ENCODE results near the gene ENO1. TPM values are rescaled to one million over a fixed set of nuclear protein-coding genes. Genes with fewer than 3 reads are reported as not detected.
"Not testable (repeated sequence)": the region's sequence is repeated elsewhere in the genome, so short reads cannot be mapped to it uniquely, and the experiment has no call there.

The ENO1 gene
- total RNA-seq, 2 experiments from 2014 or later = 3,008 to 3,028 TPM

- intact Hi-C loops (cut with micrococcal nuclease) = no loop called here
- CTCF ChIA-PET = interaction anchor here (0.6 to 1.4 kb wide), 3 partner anchors 97 to 114 kb away, joined by 3 to 4 read pairs (median 3); no protein-coding TSS in a partner anchor
- no peak overlapping the region for H3K4me3 Mint-ChIP-seq
- peaks cover 6% of the 10 kb centered on the region for H3K4me1 Mint-ChIP-seq (ENCODE audit: low read depth)
- POLR2A ChIA-PET = no interaction called here
- DNase-seq = no peak
- H3K27me3 Mint-ChIP-seq = no peaks in the 10 kb centered on the region
- no peaks in the 10 kb centered on the region for H3K9me3 Mint-ChIP-seq
- H3K27ac Mint-ChIP-seq = no peak overlapping the region
- H3K36me3 Mint-ChIP-seq = no peaks in the 10 kb centered on the region
These were observed 13.5 kb upstream of the ENO1 start for GRCh38 chr1:8892026-8892425.

GRCh38 chr1:8891401-8891800 lies 12.9 kb upstream of the ENO1 start:
- Mint-ChIP-seq H3K27me3 (no peaks in the 10 kb centered on the region), H3K9me3 (no peaks in the 10 kb centered on the region), H3K4me1 (ENCODE audit: low read depth) (peaks cover 6% of the 10 kb centered on the region), H3K27ac (no peak overlapping the region), H3K36me3 (no peaks in the 10 kb centered on the region), H3K4me3 (no peak overlapping the region)
- intact Hi-C loops (cut with micrococcal nuclease) = no loop called here
- POLR2A ChIA-PET = no interaction called here
- no peak for DNase-seq
- CTCF ChIA-PET = interaction anchor here (1.4 kb wide), 1 partner anchor 114 kb away, joined by 3 read pairs; no protein-coding TSS in a partner anchor

GRCh38 chr1:8889925-8890785 lies 11.7 kb upstream of the ENO1 start:
- no peak overlapping the region for H3K27ac Mint-ChIP-seq
- H3K4me1 Mint-ChIP-seq (ENCODE audit: low read depth) = peaks cover 6% of the 10 kb centered on the region
- intact Hi-C loops (cut with micrococcal nuclease) = no loop called here
- no peaks in the 10 kb centered on the region for H3K9me3 Mint-ChIP-seq
- no peak overlapping the region for H3K4me3 Mint-ChIP-seq
- ChIA-PET POLR2A (interaction anchor here (0.6 kb wide), 1 partner anchor 9 kb away, joined by 3 read pairs; no protein-coding TSS in a partner anchor), CTCF (no interaction called here)
- no peak for DNase-seq
- no peaks in the 10 kb centered on the region for H3K36me3 Mint-ChIP-seq
- H3K27me3 Mint-ChIP-seq = no peaks in the 10 kb centered on the region

GRCh38 chr1:8889103-8889846 lies 10.8 kb upstream of the ENO1 start:
- ChIA-PET CTCF (no interaction called here), POLR2A (no interaction called here)
- no peaks in the 10 kb centered on the region for H3K9me3 Mint-ChIP-seq
- intact Hi-C loops (cut with micrococcal nuclease) = no loop called here
- no peaks in the 10 kb centered on the region for H3K36me3 Mint-ChIP-seq
- H3K4me1 Mint-ChIP-seq (ENCODE audit: low read depth) = peaks cover 4% of the 10 kb centered on the region
- H3K27me3 Mint-ChIP-seq = no peaks in the 10 kb centered on the region
- DNase-seq = no peak
- H3K4me3 Mint-ChIP-seq = no peak overlapping the region
- H3K27ac Mint-ChIP-seq = no peak overlapping the region

GRCh38 chr1:8886589-8886988 lies 8.1 kb upstream of the ENO1 start:
- no peaks in the 10 kb centered on the region for H3K27me3 Mint-ChIP-seq
- no peaks in the 10 kb centered on the region for H3K9me3 Mint-ChIP-seq
- H3K27ac Mint-ChIP-seq = no peak overlapping the region
- DNase-seq = no peak
- ChIA-PET CTCF (interaction anchor here (0.9 kb wide), 1 partner anchor 38 kb away, joined by 3 read pairs; no protein-coding TSS in a partner anchor), POLR2A (interaction anchor here (1.0 kb wide), 1 partner anchor 21 kb away, joined by 3 read pairs; no protein-coding TSS in a partner anchor)
- no peaks in the 10 kb centered on the region for H3K36me3 Mint-ChIP-seq
- no peaks in the 10 kb centered on the region for H3K4me1 Mint-ChIP-seq (ENCODE audit: low read depth)
- H3K4me3 Mint-ChIP-seq = no peak overlapping the region
- intact Hi-C loops (cut with micrococcal nuclease) = no loop called here

GRCh38 chr1:8886031-8886524 lies 7.6 kb upstream of the ENO1 start:
- H3K4me1 Mint-ChIP-seq (ENCODE audit: low read depth); H3K4me3 Mint-ChIP-seq; intact Hi-C loops (cut with micrococcal nuclease); DNase-seq; H3K27me3 Mint-ChIP-seq; H3K36me3 Mint-ChIP-seq; H3K9me3 Mint-ChIP-seq; H3K27ac Mint-ChIP-seq: not testable (repeated sequence)
- CTCF ChIA-PET = interaction anchor here (0.9 kb wide), 1 partner anchor 38 kb away, joined by 3 read pairs; no protein-coding TSS in a partner anchor
- POLR2A ChIA-PET = interaction anchor here (1.0 kb wide), 1 partner anchor 20 kb away, joined by 3 read pairs; no protein-coding TSS in a partner anchor

GRCh38 chr1:8884105-8884504 lies 5.6 kb upstream of the ENO1 start:
- H3K27ac Mint-ChIP-seq; H3K9me3 Mint-ChIP-seq; H3K27me3 Mint-ChIP-seq; H3K4me3 Mint-ChIP-seq; intact Hi-C loops (cut with micrococcal nuclease); POLR2A ChIA-PET; CTCF ChIA-PET; DNase-seq; H3K36me3 Mint-ChIP-seq: not testable (repeated sequence)
- peaks cover 16% of the 10 kb centered on the region for H3K4me1 Mint-ChIP-seq (ENCODE audit: low read depth)

- intact Hi-C loops (cut with micrococcal nuclease) = no loop called here
- Mint-ChIP-seq H3K27me3 (no peaks in the 10 kb centered on the region), H3K9me3 (no peaks in the 10 kb centered on the region), H3K36me3 (peaks cover 10% of the 10 kb centered on the region), H3K4me3 (no peak overlapping the region), H3K4me1 (ENCODE audit: low read depth) (peaks cover 16% of the 10 kb centered on the region), H3K27ac (no peak overlapping the region)
- DNase-seq = no peak
- POLR2A ChIA-PET = no interaction called here
- CTCF ChIA-PET = no interaction called here
These were observed 5.0 kb upstream of the ENO1 start for GRCh38 chr1:8883491-8883890.

- H3K27me3 Mint-ChIP-seq = peaks cover 2% of the 10 kb centered on the region
- peaks cover 42% of the 10 kb centered on the region for H3K36me3 Mint-ChIP-seq
- DNase-seq = peak; percentile 73
- ChIA-PET CTCF (interaction anchor here (0.6 to 2.5 kb wide), 7 partner anchors 16 to 125 kb away, joined by 3 to 16 read pairs (median 4); no protein-coding TSS in a partner anchor), POLR2A (interaction anchor here (0.7 to 5.2 kb wide), 6 partner anchors 13 to 125 kb away, joined by 3 to 39 read pairs (median 12); partner anchors contain the start of gene RERE)
- H3K4me3 Mint-ChIP-seq = peak overlapping the region; percentile 88
- H3K27ac Mint-ChIP-seq = peak overlapping the region; percentile 100
- peaks cover 20% of the 10 kb centered on the region for H3K4me1 Mint-ChIP-seq (ENCODE audit: low read depth)
- intact Hi-C loops (cut with micrococcal nuclease) = loop anchor here (5.0 to 10.0 kb wide), 4 partner anchors 278 to 918 kb away; partner anchors contain the start of gene PARK7
- H3K9me3 Mint-ChIP-seq = no peaks in the 10 kb centered on the region
These were observed 1.6 kb upstream of the ENO1 start for GRCh38 chr1:8879922-8880676.

GRCh38 chr1:8879464-8879921 lies 1.0 kb upstream of the ENO1 start:
- no peak for DNase-seq
- CTCF ChIA-PET = interaction anchor here (1.1 to 2.5 kb wide), 5 partner anchors 15 to 126 kb away, joined by 3 to 16 read pairs (median 4); no protein-coding TSS in a partner anchor
- intact Hi-C loops (cut with micrococcal nuclease) = loop anchor here (5.0 to 10.0 kb wide), 4 partner anchors 277 to 917 kb away; partner anchors contain the start of gene PARK7
- POLR2A ChIA-PET = interaction anchor here (0.5 to 5.2 kb wide), 8 partner anchors 12 to 126 kb away, joined by 3 to 39 read pairs (median 12); partner anchors contain the start of gene RERE
- peaks cover 26% of the 10 kb centered on the region for H3K4me1 Mint-ChIP-seq (ENCODE audit: low read depth)
- H3K27me3 Mint-ChIP-seq = peaks cover 2% of the 10 kb centered on the region
- peaks cover 48% of the 10 kb centered on the region for H3K36me3 Mint-ChIP-seq
- no peaks in the 10 kb centered on the region for H3K9me3 Mint-ChIP-seq
- H3K27ac Mint-ChIP-seq = peak overlapping the region; percentile 100
- H3K4me3 Mint-ChIP-seq = peak overlapping the region; percentile 88
